Aortic smooth muscle cell (primary cell): ENCODE data around the gene ERGIC1. TPM values are rescaled to one million over a fixed set of nuclear protein-coding genes. Genes with fewer than 3 reads are reported as not detected.

Experiments used
- total RNA-seq: library from RNA; depleted of rRNA; stranded (reverse); fragments of >200 nt; gene quantifications from 2 replicates; pipeline ENCODE4 v1.2.3, GENCODE V29; 2014

The ERGIC1 gene, protein sequence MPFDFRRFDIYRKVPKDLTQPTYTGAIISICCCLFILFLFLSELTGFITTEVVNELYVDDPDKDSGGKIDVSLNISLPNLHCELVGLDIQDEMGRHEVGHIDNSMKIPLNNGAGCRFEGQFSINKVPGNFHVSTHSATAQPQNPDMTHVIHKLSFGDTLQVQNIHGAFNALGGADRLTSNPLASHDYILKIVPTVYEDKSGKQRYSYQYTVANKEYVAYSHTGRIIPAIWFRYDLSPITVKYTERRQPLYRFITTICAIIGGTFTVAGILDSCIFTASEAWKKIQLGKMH
- total RNA-seq = 124 and 172 TPM in 2 replicates

GRCh38 chr5:172833686-172834414, at the start of gene ERGIC1:
ERGIC1 (plus strand) TSS chr5:172834251; CDS start chr5:172834414, 163 bp downstream.

GRCh38 chr5:172983542-172984243, 149.6 kb downstream of the ERGIC1 start, which contains the start of gene ATP6V0E1:
ATP6V0E1 (plus strand) TSS chr5:172983771; CDS start chr5:172983861, 90 bp downstream.

Other genes with a start within 250 kb of the ERGIC1 start
- 3.4 and 6.2 TPM in 2 replicates for gene NEURL1B, start 193.0 kb upstream of the ERGIC1 start, total RNA-seq
- gene DUSP1, start 63.1 kb upstream of the ERGIC1 start, total RNA-seq = 96.4 and 114 TPM in 2 replicates
- 59.1 and 66.5 TPM in 2 replicates for gene RPL26L1, start 125.2 kb downstream of the ERGIC1 start, total RNA-seq
- 318 and 333 TPM in 2 replicates for gene ATP6V0E1, start 149.5 kb downstream of the ERGIC1 start, total RNA-seq
- gene CREBRF, start 222.1 kb downstream of the ERGIC1 start, total RNA-seq = 16.9 and 27.5 TPM in 2 replicates